OCI-M2 (cell line): ENCODE measurements around the gene PZP.
"Not testable (repeated sequence)": the region's sequence is repeated elsewhere in the genome, so short reads cannot be mapped to it uniquely, and the experiment has no call there.

Experiments
- DNase-seq: peaks from one replicate; lab custom pipeline; 2025; ENCODE audit not compliant: unreplicated experiment; lab: John Stamatoyannopoulos, UW

The PZP gene

GRCh38 chr12:9208229-9208628, at the start of gene PZP:
Gene PZP, minus strand, starts transcription at chr12:9208395. Its CDS starts 54 bp downstream, at chr12:9208341.
- DNase-seq: no peak

GRCh38 chr12:9256758-9257405, 48.7 kb upstream of the PZP start:
- no peak for DNase-seq

GRCh38 chr12:9256341-9256740, 48.1 kb upstream of the PZP start:
- no peak for DNase-seq

GRCh38 chr12:9255837-9256236, 47.6 kb upstream of the PZP start:
- DNase-seq: no peak

- no peak for DNase-seq
Measured at GRCh38 chr12:9253464-9253863, 45.3 kb upstream of the PZP start.

GRCh38 chr12:9252791-9253190, 44.6 kb upstream of the PZP start:
- not testable (repeated sequence) for DNase-seq

- no peak for DNase-seq
Measured at GRCh38 chr12:9252256-9252655, 44.1 kb upstream of the PZP start.

- DNase-seq: no peak
Measured at GRCh38 chr12:9248435-9248834, 40.2 kb upstream of the PZP start.

- DNase-seq: no peak
Measured at GRCh38 chr12:9244894-9245293, 36.7 kb upstream of the PZP start.

- no peak for DNase-seq
Measured at GRCh38 chr12:9243999-9244649, 35.9 kb upstream of the PZP start.

- no peak for DNase-seq
Measured at GRCh38 chr12:9241301-9241700, 33.1 kb upstream of the PZP start.

GRCh38 chr12:9240776-9241175, 32.6 kb upstream of the PZP start:
- no peak for DNase-seq

- not testable (repeated sequence) for DNase-seq
Measured at GRCh38 chr12:9240004-9240635, 31.9 kb upstream of the PZP start.

- DNase-seq: no peak
Measured at GRCh38 chr12:9237286-9237685, 29.1 kb upstream of the PZP start.

GRCh38 chr12:9235519-9235918, 27.3 kb upstream of the PZP start:
- DNase-seq: no peak

- DNase-seq: no peak
Measured at GRCh38 chr12:9227950-9228349, 19.8 kb upstream of the PZP start.

GRCh38 chr12:9223830-9224229, 15.6 kb upstream of the PZP start:
- DNase-seq: no peak

GRCh38 chr12:9221483-9221882, 13.3 kb upstream of the PZP start:
- no peak for DNase-seq

- not testable (repeated sequence) for DNase-seq
Measured at GRCh38 chr12:9221011-9221410, 12.8 kb upstream of the PZP start.

GRCh38 chr12:9214534-9214933, 6.3 kb upstream of the PZP start:
- no peak for DNase-seq

- DNase-seq: no peak
Measured at GRCh38 chr12:9211687-9212086, 3.5 kb upstream of the PZP start.

GRCh38 chr12:9204380-9204779, 3.8 kb downstream of the PZP start:
- no peak for DNase-seq
